ENCODE results near the gene ABCC1.

- TF ChIP-seq, protein P1, sequence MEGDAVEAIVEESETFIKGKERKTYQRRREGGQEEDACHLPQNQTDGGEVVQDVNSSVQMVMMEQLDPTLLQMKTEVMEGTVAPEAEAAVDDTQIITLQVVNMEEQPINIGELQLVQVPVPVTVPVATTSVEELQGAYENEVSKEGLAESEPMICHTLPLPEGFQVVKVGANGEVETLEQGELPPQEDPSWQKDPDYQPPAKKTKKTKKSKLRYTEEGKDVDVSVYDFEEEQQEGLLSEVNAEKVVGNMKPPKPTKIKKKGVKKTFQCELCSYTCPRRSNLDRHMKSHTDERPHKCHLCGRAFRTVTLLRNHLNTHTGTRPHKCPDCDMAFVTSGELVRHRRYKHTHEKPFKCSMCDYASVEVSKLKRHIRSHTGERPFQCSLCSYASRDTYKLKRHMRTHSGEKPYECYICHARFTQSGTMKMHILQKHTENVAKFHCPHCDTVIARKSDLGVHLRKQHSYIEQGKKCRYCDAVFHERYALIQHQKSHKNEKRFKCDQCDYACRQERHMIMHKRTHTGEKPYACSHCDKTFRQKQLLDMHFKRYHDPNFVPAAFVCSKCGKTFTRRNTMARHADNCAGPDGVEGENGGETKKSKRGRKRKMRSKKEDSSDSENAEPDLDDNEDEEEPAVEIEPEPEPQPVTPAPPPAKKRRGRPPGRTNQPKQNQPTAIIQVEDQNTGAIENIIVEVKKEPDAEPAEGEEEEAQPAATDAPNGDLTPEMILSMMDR (optimal IDR thresholded peaks at IDR 0.05 in 1 of 3, IDR thresholded peaks at IDR 0.05 in 1 of 3, conservative IDR thresholded peaks at IDR 0.05 in 1 of 3; ENCODE audit: extremely low read depth in 1 of 3, insufficient read depth in 2 of 3, low read length in 3 of 3), result no peak
- TF ChIP-seq EZH2 (IDR thresholded peaks at IDR 0.05; ENCODE audit: low read length), result no peak
Observed at GRCh38 chr16:16041196-16041892, 91.9 kb downstream of the ABCC1 start.
